ENCODE data around the gene GFY.

GFY gene, protein sequence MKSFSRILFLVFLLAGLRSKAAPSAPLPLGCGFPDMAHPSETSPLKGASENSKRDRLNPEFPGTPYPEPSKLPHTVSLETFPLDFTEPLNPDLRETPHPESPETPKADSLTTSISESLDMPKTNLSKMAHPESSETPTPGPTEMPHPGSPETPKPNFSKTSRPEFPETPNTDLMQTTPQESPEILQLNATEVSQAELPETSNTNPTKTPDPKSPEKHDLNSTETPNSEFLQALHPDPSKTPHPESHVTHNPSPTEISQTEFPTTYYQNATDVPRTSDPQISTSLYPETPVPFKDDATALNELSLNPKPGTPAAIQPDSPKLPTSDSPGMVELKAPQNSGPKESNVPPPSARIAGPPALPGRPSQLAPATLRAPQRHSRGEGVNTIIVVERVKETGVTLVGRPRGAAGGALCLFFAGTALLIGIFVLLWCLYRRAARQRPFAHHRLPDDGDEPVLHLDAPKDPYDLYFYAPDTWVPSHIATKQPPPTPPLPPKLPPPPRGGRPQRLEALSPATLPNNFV

DNA sequence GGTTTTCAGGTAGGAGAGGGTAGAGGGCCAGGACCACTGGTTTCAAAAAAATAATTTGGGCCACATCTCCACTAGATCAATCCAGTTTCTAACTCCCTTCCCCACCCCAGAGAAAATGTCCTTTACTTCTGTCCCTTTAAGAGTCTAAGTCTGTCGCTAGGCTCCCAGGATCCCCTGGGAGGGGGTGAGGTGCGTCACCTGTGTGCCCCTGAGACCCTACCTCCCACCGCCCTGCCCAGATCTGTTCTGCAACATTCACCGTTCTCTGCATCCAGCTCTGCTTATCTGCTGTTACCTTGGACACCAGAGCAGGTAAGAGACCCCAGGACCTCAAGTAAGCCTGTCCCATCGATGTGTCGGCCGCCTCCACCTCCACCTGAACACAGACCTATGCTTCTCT lies at the start of gene GFY:
Gene GFY (plus strand): TSS at position 211 of the 400 bp plus-strand sequence. CDS start 1,043 bp downstream, outside the sequence.
- no peak for ATAC-seq

DNA sequence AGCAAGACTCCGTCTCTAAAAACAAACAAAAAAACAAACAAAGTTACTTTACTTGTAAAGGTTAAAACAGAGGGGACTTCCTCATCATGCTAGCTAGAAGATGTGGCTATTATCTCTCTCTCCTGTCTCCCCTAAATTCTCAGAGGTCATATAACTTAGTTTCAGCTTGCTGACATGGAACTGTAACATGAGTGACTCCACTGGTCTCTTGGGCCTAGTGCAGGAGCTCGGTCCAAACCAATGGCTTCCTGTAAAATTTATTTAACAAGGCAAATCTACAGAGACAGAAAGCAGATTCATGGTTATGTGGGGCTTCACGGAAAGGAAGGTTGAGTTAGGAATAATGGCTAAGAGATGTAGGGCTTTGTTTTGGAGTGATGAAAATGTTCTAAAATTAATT lies 46.7 kb upstream of the GFY start:
- ATAC-seq = no peak

DNA sequence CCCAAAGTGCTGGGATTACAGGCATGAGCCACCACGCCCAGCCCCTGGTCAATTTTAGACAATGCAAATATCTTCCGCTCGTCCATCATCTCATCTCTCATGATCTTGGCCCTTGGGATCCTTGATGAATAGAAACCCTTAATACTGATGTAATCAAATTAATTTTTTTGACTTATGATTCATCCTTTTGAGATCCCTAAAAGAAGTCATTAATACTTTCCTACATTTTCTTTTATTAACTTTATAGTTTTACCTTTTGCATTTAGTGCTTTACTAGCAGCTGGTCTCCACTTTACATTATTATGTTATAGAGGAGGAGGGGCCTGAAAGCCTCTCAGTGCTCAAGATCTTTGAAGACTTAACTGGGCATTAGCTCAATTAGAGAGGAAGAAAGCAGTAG lies 44.8 kb upstream of the GFY start:
- ATAC-seq = no peak

DNA sequence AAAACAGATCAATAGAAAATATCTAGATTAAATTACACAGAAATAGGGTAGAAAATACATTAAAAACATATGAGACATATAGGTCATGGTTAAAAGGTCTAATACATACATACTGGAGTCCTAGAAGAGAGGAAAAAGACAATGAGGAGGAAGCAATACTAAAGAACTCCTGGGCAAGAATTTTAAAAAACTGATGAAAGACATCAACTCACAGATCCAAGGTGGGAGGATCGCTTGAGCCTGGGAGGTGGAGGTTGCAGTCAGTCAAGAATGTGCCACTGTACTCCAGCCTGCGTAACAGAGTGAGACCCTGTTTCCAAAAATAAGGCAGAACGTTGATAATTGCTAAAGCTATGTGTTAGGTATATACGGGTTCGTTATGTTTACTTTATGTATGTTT lies 42.5 kb upstream of the GFY start:
- ATAC-seq = no peak

DNA sequence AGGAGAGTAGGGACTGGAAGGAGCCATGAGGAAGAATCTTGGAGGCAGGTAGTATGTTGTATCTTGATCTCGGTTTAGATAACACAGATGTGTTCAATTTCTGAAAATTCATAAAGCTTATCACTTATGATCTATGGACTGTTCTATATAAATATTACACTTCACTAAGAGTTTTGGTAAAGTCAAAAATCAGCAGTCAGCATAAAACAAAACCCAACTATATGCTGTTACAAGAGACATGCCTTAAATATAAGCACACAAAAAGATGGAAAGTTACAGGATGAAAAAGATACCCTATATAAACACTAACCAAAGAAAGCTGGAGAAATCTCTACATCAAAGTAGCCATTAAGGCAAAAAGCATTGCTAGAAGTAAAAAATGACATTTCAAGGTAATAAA lies 41.6 kb upstream of the GFY start:
- no peak for ATAC-seq

DNA sequence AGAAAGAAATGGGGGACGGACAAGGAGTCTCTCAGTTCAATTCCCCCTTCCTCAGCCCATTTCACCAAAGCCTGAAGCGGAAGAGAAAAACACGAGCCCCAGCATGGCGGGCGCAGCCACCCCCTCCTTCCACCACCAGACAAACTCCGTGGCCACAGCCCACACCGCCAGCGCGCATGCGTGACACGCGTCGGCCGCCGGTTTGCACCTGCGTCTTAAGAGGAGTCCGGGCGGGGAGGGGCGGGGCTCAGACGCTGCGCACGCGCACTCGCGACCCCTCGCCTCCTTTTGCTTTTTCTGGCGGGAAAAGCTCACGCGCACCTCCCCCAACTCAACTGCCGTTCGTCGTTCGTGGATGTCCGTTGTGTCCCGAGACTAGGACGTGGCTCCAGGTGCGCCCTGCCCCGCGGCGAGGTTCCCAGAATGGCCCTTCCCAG lies 37.2 kb upstream of the GFY start, which contains the start of gene KASH5:
Gene KASH5 (plus strand): TSS at position 314 of the 437 bp plus-strand sequence. CDS start 2,635 bp downstream, outside the sequence.
- ATAC-seq = peak; percentile 54 to 55

DNA sequence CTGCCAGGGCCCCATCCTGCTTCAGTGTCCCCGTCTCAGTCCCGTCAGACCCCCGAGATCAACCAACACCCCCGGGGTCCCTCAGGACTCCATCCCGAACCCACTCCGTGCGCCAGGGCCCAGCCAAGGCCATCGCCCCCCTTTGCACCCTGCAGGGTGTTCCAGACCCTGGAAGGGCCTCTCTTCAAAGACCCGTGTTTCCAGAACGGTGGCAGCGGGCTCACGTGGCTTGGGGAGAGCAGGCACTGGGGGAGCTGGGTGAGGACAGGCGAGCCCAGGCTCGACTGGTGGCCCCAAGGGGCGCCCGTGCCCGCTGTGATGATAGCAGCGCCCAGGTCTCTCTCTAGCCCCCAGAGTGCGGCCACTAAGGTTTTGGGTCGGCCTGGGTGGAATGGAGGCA lies 35.8 kb upstream of the GFY start:
- no peak for ATAC-seq

DNA sequence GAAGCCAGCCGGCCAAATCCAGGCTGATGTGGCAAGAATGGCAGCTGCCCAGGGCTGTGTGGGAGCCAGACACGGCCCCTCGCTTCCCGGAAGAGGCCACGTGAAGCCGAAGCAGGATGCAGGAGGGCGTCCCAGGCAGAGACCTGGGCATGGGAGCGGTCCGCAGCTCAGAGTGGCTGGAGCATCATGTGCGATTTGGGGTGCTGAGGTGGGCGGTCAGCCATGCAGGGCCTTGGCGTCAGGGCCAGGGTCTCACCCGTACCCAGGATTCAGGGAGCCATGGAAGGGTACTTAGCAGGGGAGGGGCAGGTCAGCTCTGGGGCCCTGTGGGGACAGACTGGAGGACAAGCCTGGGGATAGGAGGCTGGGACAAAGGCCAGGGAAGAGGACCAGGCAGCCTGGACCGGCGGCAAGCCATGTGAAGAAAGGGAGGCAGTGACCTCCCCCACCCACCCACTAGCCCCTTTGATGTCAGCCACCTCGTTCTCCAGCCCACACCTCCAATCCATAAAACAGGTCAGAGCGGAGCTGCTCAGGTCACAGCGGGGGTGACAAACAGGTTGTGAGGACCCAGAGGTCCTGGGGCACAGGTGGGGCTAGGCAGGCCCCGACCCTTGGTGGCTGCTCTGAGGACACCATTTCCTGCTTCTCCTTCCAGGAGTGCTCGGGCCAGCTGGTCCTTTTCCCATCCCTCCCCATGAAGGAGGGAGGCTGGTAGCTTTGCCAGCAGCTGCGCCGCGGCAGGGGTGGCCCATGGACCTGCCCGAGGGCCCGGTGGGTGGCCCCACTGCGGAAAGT lies 34.9 kb upstream of the GFY start:
- no peak for ATAC-seq

DNA sequence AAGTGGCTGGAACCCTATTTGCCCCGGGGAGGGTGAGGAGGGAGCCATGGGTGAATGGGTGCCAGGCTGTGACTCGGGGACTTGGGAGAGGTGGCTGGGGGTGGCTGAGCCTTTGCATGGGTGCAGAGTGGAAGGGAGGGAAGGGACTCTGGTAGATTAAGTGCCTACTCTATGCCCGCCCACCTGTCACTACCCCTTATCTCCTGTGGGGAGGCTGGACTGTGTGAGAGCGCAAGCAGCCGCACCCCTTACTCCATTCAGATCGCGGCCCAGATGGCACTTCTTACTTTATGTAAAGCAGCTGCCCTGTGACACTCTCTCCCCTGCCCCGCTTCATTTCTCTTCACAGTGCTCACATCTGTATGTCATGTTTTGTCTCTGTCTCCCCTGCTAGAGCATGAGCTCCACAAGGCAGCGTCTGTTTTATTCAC lies 34.2 kb upstream of the GFY start:
- no peak for ATAC-seq

DNA sequence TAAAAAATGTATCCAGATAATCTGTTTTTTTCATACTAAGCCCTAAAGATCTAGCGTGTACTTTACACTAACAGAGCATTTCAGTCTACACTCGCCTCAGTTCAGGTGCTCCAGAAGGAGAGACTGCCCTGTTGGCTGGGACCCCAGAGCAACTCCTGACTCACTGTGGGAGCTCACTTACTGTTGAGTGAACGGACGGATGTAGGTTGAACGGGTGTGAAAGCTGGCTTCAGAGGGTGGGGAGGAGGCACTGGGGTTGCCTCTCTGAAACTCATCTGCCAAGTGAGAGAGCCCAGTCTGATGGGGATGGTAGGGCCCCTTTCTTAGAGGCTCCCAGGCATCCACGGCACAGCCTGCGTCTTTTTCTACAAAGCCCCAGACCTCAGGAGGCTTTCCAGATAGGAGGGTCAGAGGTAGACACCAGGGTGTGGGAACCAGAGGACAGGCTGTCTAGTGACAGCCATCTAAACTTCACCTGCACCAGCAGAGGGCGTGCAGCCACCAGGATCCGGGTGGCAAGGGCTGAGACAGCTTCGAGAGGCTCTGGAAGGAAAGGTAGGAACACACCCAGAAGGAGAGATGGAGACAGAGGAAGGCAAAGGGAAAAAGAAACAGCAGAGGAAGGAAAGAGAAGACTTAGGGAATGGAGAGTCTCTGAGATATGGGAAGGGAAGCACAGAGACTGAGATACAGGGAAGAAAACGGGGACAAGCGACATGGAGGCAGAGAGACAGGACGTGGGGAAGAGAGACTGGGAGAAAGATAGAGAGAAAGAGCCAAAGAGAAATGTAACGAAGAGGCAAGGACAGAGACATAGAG lies 33.4 kb upstream of the GFY start:
- peak; percentile 92 for ATAC-seq

DNA sequence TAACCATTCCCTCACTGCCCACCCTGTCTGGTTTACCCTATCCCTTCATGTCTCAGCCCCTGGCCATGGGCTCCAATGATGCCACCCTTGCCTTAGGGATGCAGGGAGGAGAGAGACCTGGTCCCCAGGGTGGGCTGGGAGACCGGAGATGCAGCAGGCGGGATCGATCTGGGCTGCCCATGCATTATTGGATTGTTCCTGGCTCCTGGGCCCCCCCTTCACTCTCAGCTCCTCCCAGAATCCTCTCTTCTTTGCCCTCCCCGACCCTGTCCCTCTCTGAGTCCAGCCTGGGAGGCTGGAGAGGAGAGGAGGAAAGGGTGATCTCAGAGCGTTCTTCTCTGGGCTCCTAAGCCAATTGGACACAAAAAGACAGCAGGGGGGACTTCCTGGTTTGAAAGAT lies 31.3 kb upstream of the GFY start:
- ATAC-seq = no peak

DNA sequence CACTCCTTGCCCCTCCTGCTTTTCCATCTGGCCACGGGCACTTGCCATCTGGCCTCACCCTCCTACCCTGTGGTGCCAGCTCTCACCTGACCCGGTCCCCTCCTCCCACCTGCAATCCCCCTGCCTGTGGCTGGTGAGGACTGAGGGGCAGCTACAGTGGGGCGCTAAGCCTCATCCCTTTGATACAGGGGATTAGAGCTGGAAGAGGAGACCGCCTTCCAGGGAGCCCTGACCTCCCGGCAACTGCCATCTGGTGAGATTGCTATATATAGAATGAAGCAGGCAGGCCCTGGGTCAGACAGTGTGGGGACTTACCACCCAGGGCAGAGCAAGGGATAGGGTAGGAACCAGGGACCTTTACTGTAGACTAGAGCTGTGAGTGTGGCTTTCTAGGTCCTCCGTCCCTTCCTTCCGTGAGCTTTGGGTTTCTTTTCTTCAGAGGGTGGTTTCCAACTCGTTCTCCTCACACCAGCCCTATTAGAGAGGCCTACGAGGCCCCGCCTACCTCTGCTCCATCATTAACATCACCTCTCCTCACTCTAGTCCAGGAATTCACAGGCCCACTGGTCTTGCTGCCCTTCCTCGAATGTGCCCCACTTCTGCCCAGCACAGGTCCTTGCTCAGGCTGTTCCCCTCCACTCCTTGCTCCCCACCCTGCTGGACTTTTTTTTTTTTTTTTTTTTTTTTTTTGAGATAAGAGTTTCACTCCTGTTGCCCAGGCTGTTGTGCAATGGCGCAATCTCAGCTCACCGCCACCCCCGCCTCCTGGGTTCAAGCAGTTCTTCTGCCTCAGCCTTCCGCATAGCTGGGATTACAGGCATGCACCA lies 29.4 kb upstream of the GFY start:
- ATAC-seq = no peak

DNA sequence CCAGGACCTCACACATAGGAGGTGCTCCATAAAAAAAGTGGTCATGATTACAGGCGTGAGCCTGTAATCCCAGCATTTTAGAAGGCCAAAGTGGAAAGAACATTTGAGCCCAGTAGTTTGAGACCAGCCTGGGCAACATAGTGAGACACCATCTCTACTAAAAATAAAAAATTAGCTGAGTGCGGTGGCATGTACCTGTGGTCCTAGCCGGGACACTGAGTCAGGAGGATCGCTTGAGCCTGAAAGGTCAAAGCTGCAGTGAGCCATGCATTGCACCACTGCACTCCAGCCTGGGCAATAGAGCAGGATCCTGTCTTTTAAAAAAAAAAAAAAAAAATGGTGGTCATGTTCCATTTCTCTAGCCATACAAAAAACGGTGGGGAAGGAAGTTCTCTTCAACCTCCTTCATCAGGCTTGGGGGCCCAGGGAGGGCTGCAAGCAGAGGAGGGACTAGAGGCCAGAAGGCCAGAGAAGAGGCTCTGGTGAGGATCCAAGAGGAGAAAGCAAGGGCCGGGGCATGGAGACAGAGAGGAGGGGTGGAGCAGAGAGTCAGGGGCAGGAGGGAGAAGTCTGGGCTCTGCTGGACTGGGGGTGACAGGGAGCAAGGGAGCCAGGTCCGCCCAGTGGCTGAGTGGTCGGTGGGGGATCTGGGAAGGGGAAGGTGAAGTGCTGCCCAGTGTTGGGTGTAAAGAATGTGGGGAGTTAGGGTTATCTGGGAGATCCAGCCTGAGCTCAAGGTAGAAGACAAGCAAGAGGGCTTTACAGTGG lies 28.3 kb upstream of the GFY start:
- no peak for ATAC-seq

DNA sequence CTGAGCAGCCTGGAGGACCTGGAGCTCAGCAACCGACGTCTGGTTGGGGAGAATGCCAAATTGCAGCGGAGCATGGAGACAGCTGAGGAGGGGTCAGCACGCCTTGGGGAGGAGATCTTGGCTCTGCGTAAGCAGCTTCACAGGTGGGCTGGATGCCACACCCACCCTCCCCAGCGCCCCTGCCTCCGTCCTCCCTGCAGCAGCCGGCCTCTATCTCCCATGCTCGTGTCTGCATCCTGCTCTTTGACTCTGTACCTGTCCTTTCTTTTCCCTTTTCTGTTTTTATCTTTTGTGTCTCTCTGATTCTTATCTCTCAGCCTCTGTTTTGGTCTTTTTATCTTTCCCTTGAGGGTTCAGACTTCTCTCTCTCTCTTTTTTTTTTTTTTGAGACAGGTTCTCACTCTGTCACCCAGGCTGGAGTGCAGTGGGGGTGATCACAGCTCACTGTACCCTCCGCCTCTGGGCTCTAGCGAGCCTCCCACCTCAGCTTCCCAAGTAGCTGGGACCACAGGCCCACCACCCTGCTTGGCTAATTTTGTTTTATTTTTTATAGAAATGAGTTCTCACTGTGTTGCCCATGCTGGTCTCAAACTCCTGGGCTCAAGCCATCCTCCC lies 27.1 kb upstream of the GFY start:
- ATAC-seq = no peak

DNA sequence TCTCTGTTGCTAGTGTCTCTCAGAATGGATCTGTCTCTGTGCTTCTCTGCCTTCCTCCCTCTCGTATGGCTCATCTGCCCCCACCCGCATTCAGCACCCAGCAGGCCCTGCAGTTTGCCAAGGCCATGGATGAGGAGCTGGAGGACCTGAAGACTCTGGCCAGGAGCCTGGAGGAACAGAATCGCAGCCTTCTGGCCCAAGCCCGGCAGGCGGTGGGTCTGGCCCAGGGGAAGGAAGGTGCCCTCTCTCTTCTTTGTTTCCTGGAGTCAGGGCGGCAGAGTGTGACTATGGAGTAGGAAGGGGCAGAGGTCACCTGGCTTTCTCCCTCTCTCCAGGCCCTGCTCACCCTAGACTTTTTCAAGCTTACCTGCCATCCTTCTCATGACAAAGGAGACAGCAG lies 26.3 kb upstream of the GFY start:
- ATAC-seq = no peak

DNA sequence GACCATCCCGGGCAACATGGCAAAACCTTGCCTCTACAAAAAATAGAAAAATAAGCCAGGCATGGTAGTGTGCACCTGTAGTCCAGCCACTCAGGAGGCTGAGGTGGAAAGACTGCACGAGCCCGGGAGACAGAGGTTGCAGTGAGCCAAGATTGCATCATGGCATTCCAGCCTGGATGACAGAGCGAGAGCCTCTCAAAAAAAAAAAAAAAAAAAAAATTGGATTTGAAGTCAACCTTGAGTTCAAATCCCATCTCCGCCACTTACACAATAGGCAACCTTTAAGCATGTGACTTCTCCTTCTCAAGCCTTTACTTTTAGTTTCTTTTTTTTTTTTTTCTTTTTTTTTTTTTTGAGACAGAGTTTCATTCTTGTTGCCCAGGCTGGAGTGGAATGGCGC lies 25.2 kb upstream of the GFY start:
- no peak for ATAC-seq

DNA sequence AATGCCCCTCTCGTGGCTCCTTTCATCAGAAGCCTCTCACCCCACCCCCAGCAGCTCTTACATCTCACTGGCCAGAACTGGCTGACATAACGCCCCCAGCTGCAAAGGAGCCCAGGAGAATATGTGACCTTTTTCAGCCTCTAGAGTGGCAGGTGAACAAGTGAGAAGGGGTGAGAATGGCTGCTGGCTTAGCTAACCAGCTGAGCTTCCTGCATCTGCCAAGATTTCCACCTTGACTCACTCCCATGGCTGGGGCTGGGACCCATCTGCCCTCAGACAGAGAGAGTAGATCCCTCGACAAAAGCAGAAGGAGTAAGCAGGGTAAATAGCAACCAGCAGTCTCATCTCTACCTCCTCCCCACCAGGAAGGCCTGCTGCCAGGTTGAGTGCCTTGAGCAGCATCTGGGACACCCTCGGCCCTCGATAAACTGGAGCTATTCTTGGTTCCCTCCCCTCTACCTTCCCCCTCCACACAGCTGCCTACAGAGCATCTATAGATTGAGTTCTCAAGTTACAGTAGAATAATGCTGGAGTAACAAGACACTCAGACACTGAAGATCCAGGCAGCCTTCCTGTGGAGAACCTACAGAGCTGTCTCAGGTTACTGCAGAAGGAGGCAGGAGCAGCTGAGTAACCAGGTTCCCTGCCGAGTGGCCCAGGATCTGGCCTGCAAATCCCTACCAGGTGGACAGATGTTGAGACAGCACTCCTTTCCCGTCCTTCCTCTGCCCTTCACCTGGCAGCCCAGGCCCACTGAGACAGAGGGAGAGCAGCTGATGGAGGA lies 21.6 kb upstream of the GFY start:
- ATAC-seq = no peak

DNA sequence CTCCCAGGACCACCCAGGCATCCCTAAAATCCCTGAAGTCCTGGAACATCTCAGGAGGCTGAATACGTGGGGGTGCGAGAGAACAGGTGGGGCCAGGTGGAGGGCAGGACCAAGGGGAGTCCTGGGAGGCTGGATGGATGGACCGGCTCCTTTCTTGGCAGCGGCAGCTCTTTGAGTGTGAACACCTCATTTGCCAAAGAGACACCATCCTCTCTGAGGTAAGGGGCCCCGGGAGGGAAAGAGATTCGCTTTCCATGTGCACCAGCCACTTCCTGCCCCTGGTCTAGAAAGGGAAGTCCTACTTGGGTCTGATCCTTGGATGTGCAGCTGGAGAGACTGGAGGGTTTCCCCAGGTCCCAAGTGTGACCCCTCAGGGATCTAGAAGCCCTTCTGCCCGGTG lies 18.1 kb upstream of the GFY start:
- no peak for ATAC-seq

DNA sequence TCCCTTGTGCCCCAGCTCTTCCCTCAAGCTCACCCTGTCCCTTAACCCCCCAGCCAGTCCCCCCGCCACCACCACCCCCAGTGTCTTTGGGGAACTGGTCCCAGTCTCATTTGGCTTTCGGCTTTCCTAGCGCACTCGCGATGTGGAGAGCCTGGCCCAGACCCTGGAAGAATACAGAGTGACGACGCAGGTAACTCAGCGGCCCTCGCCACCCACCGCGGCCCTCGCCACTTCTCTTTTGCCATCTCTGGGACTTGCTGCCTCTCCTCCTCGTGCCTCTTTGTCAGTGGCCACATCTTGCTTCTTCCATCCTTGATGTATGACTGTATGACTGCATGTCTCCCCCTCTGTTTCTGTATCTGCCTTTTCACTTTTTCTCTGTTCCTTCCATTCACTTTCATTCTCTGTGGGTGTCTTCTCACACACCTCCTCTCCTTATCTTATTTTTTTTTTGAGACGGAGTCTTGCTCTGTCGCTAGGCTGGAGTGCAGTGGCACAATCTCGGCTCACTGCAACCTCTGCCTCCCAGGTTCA lies 17.6 kb upstream of the GFY start:
- ATAC-seq = no peak
